Osteoblast (primary cell): Measurements from ENCODE around the gene NUBPL. TPM values are rescaled to one million over a fixed set of nuclear protein-coding genes. Genes with fewer than 3 reads are reported as not detected.

Experiments used
- DNase-seq: peaks from one replicate; pipeline ENCODE4 v3.0.0; 2011; ENCODE audit warnings: low spot score, mixed read lengths; ENCODE audit not compliant: insufficient read length; ENCODE audit errors: missing footprints
- H2AFZ ChIP-seq: 2 replicates; pipeline ENCODE4 v1.6.0; 2011; ENCODE audit warnings: mild to moderate bottlenecking, low read length
- H3K27ac ChIP-seq: 2 replicates; pipeline ENCODE4 v1.5.1; 2011; ENCODE audit warnings: mild to moderate bottlenecking, low read depth, low read length, moderate library complexity
- H3K27me3 ChIP-seq: 2 replicates; pipeline ENCODE4 v1.6.0; 2012; ENCODE audit warnings: mild to moderate bottlenecking, control low read depth, inconsistent platforms, low read length, moderate library complexity; ENCODE audit not compliant: insufficient read depth
- H3K36me3 ChIP-seq: 2 replicates; pipeline ENCODE4 v1.5.1; 2011; ENCODE audit warnings: mild to moderate bottlenecking, low read length, control low read depth, moderate library complexity; ENCODE audit not compliant: insufficient read depth
- H3K4me1 ChIP-seq: 2 replicates; pipeline ENCODE4 v1.5.1; 2011; ENCODE audit warnings: mild to moderate bottlenecking, low read length, control low read depth, moderate library complexity; ENCODE audit not compliant: insufficient read depth
- H3K4me2 ChIP-seq: 2 replicates; pipeline ENCODE4 v1.6.0; 2011; ENCODE audit warnings: mild to moderate bottlenecking, low read length; ENCODE audit not compliant: insufficient read depth
- H3K4me3 ChIP-seq: fragments of 200-600 bp; sonication (generic); 3 replicates; pipeline ENCODE4 v1.5.1; 2012; ENCODE audit warnings: mild to moderate bottlenecking, low read length, inconsistent platforms; ENCODE audit not compliant: insufficient read depth
- H3K79me2 ChIP-seq: 2 replicates; pipeline ENCODE4 v1.6.0; 2012; ENCODE audit warnings: mild to moderate bottlenecking, low read length, control low read depth, inconsistent platforms; ENCODE audit not compliant: insufficient read depth
- H3K9me3 ChIP-seq: 2 replicates; pipeline ENCODE4 v1.5.1; 2011; ENCODE audit warnings: low read depth, low read length, control low read depth
- H4K20me1 ChIP-seq: 2 replicates; pipeline ENCODE4 v1.6.0; 2012; ENCODE audit warnings: mild to moderate bottlenecking, low read length, control low read depth; ENCODE audit not compliant: insufficient read depth
- CTCF ChIP-seq: IDR thresholded peaks from 2 replicates; pipeline ENCODE4 v1.5.1; 2011; ENCODE audit warnings: mild to moderate bottlenecking, low read depth, low read length, moderate library complexity; ENCODE audit errors: extremely low read depth
- total RNA-seq: library from RNA; depleted of rRNA; stranded (reverse); fragments of >200 nt; gene quantifications from 2 replicates; pipeline ENCODE4 v1.2.3, GENCODE V29; 2012

The NUBPL gene
- 11.6 and 14.1 TPM in 2 replicates for total RNA-seq

GRCh38 chr14:31561155-31561846 is at the start of gene NUBPL:
Gene NUBPL (plus strand): TSS chr14:31561404. CDS start chr14:31561440, 36 bp downstream.
- no peaks in the 10 kb centered on the region for H3K79me2 ChIP-seq
- no peaks in the 10 kb centered on the region for H3K9me3 ChIP-seq
- no peaks in the 10 kb centered on the region for H3K27me3 ChIP-seq
- H2AFZ ChIP-seq, result peak within 1 kb of the TSS; percentile 92
- TF ChIP-seq CTCF, result no peak
- peak within 1 kb of the TSS; percentile 79 for H3K4me3 ChIP-seq
- H4K20me1 ChIP-seq, result no peaks in the 10 kb centered on the region
- peak within 1 kb of the TSS; percentile 85 for H3K4me2 ChIP-seq
- H3K4me1 ChIP-seq, result peaks cover 11% of the 10 kb centered on the region
- DNase-seq, result peak; percentile 99
- H3K36me3 ChIP-seq, result no peaks in the 10 kb centered on the region
- peak within 1 kb of the TSS; percentile 90 for H3K27ac ChIP-seq

DNA sequence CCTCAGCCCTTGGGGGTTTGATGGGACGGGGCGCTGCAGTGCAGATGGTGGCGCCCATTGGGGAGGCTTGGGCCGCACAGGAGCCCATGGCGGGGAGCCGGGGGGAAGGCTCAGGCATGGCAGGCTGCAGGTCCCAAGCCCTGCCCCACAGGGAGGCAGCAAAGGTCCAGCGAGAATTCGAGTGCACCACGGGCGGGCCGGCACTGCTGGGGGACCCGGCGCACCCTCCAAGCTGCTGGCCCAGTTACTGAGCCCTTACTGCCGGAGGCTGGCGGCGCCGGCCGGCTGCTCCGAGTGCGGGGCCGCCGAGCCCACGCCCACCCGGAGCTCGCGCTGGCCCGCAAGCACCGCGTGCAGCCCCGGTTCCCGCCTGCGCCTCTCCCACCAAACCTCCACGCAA is 34.1 kb upstream of the NUBPL start:
- no peaks in the 10 kb centered on the region for H3K9me3 ChIP-seq
- no peaks in the 10 kb centered on the region for H3K4me1 ChIP-seq
- no peak for TF ChIP-seq CTCF
- no peaks in the 10 kb centered on the region for H3K79me2 ChIP-seq
- H3K4me2 ChIP-seq, result no peak overlapping the region
- H4K20me1 ChIP-seq, result no peaks in the 10 kb centered on the region
- no peak overlapping the region for H3K4me3 ChIP-seq
- no peaks in the 10 kb centered on the region for H3K36me3 ChIP-seq
- H3K27ac ChIP-seq, result no peak overlapping the region
- H3K27me3 ChIP-seq, result no peaks in the 10 kb centered on the region
- no peak for DNase-seq
- no peak overlapping the region for H2AFZ ChIP-seq

DNA sequence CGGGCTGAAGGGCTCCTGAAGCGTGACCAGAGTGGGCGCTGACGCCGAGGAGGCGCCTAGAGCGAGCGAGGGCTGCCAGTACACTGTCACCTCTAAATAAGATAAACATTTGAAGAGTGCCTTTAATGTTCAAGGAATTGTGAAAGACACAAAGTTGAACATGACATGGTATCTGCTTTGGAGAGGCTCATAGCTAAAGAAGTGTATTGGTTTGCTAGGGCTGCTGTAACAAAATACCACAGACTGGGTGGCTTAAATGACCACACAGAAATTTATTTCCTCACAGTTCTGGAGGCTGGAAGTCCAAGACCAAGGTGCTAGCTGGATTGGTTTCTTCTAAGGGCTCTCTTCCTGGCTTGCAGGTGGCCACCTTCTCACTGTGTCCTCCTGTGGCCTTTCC is 33.7 kb upstream of the NUBPL start:
- Histone ChIP-seq H3K4me1 (no peaks in the 10 kb centered on the region), H3K4me2 (no peak overlapping the region), H3K27me3 (no peaks in the 10 kb centered on the region), H3K9me3 (no peaks in the 10 kb centered on the region), H3K79me2 (no peaks in the 10 kb centered on the region), H2AFZ (no peak overlapping the region), H3K4me3 (no peak overlapping the region), H3K36me3 (no peaks in the 10 kb centered on the region), H3K27ac (no peak overlapping the region), H4K20me1 (no peaks in the 10 kb centered on the region)
- no peak for DNase-seq
- TF ChIP-seq CTCF, result no peak

DNA sequence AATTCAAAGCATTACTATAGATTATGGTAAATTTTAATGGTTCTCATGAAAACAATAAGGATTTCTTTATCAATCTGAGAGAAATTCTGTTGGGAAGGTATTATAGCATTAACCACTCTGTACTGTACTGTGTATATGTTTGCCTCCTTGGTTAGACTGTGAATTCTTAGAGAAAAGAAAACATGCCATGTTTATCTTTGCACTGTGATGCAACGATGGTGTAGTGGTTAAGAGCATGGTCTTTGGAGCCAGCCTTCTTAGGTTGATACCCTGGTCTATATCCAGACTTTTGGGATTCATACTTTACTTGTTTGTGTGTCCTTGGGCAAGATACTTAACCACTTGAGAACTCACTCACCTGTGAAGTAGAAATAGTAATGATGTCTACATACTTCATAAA is 32.2 kb upstream of the NUBPL start:
- Histone ChIP-seq H3K4me2 (no peak overlapping the region), H4K20me1 (no peaks in the 10 kb centered on the region), H3K9me3 (no peaks in the 10 kb centered on the region), H3K27ac (no peak overlapping the region), H3K27me3 (no peaks in the 10 kb centered on the region), H3K4me3 (no peak overlapping the region), H3K36me3 (no peaks in the 10 kb centered on the region), H2AFZ (no peak overlapping the region), H3K4me1 (no peaks in the 10 kb centered on the region), H3K79me2 (no peaks in the 10 kb centered on the region)
- no peak for DNase-seq
- no peak for TF ChIP-seq CTCF
